Smooth muscle cell (in vitro differentiated cells): Measurements from ENCODE around the gene GPHN. TPM values are rescaled to one million over a fixed set of nuclear protein-coding genes. Genes with fewer than 3 reads are reported as not detected.

ENCODE experiments used
- DNase-seq: peaks from one replicate; lab custom pipeline; 2025; ENCODE audit not compliant: unreplicated experiment; lab: John Stamatoyannopoulos, UW
- H2AFZ ChIP-seq: fragments of 200-600 bp; sonication (generic); 2 replicates; pipeline ENCODE4 v1.6.0; 2016; ENCODE audit warnings: antibody characterized with exemption, low read depth, mild to moderate bottlenecking
- H3F3A ChIP-seq: fragments of 200-600 bp; sonication (generic); 2 replicates; pipeline ENCODE4 v1.6.0; 2017; ENCODE audit warnings: antibody characterized with exemption, low read depth
- H3K27ac ChIP-seq: fragments of 200-600 bp; sonication (generic); 2 replicates; pipeline ENCODE4 v1.5.1; 2016; ENCODE audit warnings: low read depth, mild to moderate bottlenecking
- H3K27me3 ChIP-seq: fragments of 200-600 bp; sonication (generic); 2 replicates; pipeline ENCODE4 v1.6.1; 2016; ENCODE audit warnings: low read depth, mild to moderate bottlenecking
- H3K36me3 ChIP-seq: fragments of 200-600 bp; sonication (generic); 2 replicates; pipeline ENCODE4 v1.5.1; 2016; ENCODE audit warnings: low read depth
- H3K4me1 ChIP-seq: fragments of 200-600 bp; sonication (generic); 2 replicates; pipeline ENCODE4 v1.5.1; 2016; ENCODE audit warnings: low read depth
- H3K4me2 ChIP-seq: fragments of 200-600 bp; sonication (generic); 2 replicates; pipeline ENCODE4 v1.6.0; 2016; ENCODE audit warnings: mild to moderate bottlenecking
- H3K4me3 ChIP-seq: fragments of 200-600 bp; sonication (generic); 2 replicates; pipeline ENCODE4 v1.5.1; 2016; ENCODE audit warnings: mild to moderate bottlenecking
- H3K79me2 ChIP-seq: fragments of 200-600 bp; sonication (generic); 2 replicates; pipeline ENCODE4 v1.6.0; 2016; ENCODE audit warnings: low read depth, mild to moderate bottlenecking
- H3K9ac ChIP-seq: fragments of 200-600 bp; sonication (generic); 2 replicates; pipeline ENCODE4 v1.6.0; 2016; ENCODE audit warnings: low read depth
- H3K9me3 ChIP-seq: fragments of 200-600 bp; sonication (generic); replicated peaks from 2 replicates; pipeline ENCODE4 v1.5.1; 2016; ENCODE audit warnings: low read depth
- H4K20me1 ChIP-seq: fragments of 200-600 bp; sonication (generic); 2 replicates; pipeline ENCODE4 v1.6.0; 2016; ENCODE audit warnings: low read depth
- whole genome bisulfite sequencing: methylation state at CpG from one replicate; pipeline ENCODE4 v1.1.7; 2016; ENCODE audit warnings: low lambda C conversion rate; 5-methylcytosine and 5-hydroxymethylcytosine counted together
- polyA plus RNA-seq: library from polyadenylated mRNA; unstranded; fragments of >200 nt; fragmentation: Nextera tagmentation; extraction: Ambion mirVana; gene quantifications from 2 replicates; pipeline ENCODE4 v1.2.1, GENCODE V29; 2016
- total RNA-seq: library from RNA; depleted of rRNA; stranded (reverse); fragments of >200 nt; gene quantifications from 2 replicates; pipeline ENCODE4 v1.2.3, GENCODE V29; 2014
- TF ChIP-seq, protein P1 (sequence below): fragments of 200-600 bp; sonication (generic); IDR thresholded peaks from 2 replicates; pipeline ENCODE4 v1.5.1; 2017; ENCODE audit warnings: borderline replicate concordance, mild to moderate bottlenecking, antibody characterized with exemption; ENCODE audit not compliant: insufficient read depth, poor library complexity, severe bottlenecking

Gene GPHN
- total and polyA plus RNA-seq, 2 experiments from 2014 or later = 8.6 to 18.9 TPM

DNA sequence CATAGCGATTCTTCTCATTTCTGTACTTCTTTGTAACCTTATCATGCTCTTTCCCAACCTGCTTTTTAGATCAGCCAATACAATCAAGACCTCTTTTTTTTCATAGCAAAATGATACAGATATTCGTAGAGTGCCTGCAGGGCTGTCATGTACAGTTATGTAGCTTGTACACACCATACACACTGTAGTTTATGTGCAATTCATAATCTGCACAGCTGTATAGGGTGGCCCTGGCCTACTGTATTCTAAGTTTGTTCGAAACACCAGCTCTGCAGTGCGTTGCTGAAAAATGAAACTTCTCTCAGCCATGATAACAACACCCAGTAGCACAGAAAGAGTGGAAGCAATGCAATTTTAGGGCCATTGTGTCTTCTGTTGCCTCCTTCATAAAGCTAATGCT, 717.6 kb downstream of the GPHN start:
- Histone ChIP-seq H3K79me2 (no peaks in the 10 kb centered on the region), H3K4me1 (peaks cover 3% of the 10 kb centered on the region), H3F3A (no peaks in the 10 kb centered on the region), H3K36me3 (no peaks in the 10 kb centered on the region), H3K9me3 (no peaks in the 10 kb centered on the region), H4K20me1 (no peaks in the 10 kb centered on the region), H3K4me2 (no peak overlapping the region), H3K27me3 (no peaks in the 10 kb centered on the region), H3K9ac (no peak overlapping the region), H3K4me3 (no peak overlapping the region), H2AFZ (no peak overlapping the region), H3K27ac (no peak overlapping the region)
- TF ChIP-seq, protein P1, sequence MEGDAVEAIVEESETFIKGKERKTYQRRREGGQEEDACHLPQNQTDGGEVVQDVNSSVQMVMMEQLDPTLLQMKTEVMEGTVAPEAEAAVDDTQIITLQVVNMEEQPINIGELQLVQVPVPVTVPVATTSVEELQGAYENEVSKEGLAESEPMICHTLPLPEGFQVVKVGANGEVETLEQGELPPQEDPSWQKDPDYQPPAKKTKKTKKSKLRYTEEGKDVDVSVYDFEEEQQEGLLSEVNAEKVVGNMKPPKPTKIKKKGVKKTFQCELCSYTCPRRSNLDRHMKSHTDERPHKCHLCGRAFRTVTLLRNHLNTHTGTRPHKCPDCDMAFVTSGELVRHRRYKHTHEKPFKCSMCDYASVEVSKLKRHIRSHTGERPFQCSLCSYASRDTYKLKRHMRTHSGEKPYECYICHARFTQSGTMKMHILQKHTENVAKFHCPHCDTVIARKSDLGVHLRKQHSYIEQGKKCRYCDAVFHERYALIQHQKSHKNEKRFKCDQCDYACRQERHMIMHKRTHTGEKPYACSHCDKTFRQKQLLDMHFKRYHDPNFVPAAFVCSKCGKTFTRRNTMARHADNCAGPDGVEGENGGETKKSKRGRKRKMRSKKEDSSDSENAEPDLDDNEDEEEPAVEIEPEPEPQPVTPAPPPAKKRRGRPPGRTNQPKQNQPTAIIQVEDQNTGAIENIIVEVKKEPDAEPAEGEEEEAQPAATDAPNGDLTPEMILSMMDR = no peak
- no peak for DNase-seq
- 91% methylated on average over 4 of the region's 4 CpGs for WGBS

DNA sequence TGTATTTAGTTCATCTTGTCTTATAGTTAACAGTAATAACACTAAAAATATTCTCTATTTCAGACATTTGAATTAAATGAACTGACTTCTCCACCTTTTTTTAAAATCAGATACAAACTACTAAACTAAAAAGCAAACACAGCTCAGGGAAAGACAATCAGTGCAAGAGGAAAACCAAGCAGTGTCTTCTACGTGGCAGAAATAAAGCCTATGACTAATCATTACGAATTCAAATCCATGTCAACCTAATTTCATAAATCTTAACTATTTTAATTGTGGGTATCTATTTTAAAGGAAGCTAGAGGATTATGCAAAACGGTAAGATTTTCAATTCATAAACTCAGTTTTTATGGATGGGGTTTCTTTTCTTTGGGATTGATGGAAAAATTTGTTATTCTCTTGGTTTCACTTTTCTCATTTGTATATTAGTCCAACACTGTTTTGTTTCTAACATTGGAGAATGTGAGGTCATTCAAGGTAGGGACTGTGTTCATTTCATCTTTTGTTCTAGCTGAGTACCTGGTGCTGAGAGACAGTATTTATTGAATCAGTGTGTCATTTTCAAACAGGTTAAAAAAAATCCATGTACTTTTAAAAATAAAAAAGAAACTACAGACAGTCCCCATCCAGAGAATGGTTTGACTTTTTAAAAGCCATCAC, 720.5 kb downstream of the GPHN start:
- no peak overlapping the region for H3K9ac ChIP-seq
- H3K4me2 ChIP-seq = no peak overlapping the region
- H3K27ac ChIP-seq = no peak overlapping the region
- H3K4me3 ChIP-seq = no peak overlapping the region
- WGBS = 84% methylated on average over 3 of the region's 3 CpGs
- H3K9me3 ChIP-seq = no peaks in the 10 kb centered on the region
- H3K79me2 ChIP-seq = no peaks in the 10 kb centered on the region
- no peaks in the 10 kb centered on the region for H3K36me3 ChIP-seq
- H3F3A ChIP-seq = no peaks in the 10 kb centered on the region
- TF ChIP-seq, protein P1 = no peak
- no peaks in the 10 kb centered on the region for H3K4me1 ChIP-seq
- H3K27me3 ChIP-seq = no peaks in the 10 kb centered on the region
- DNase-seq = no peak
- H2AFZ ChIP-seq = no peak overlapping the region
- H4K20me1 ChIP-seq = no peaks in the 10 kb centered on the region

Other genes with a start within 250 kb of the GPHN start
- gene CCDC196, start 21.8 kb upstream of the GPHN start, total RNA-seq = not detected in 2 replicates
- gene CCDC196, start 21.8 kb upstream of the GPHN start, polyA plus RNA-seq = not detected in 2 replicates